Umbilical cord (tissue), 2 donors: ENCODE results near the gene BANP. TPM values are rescaled to one million over a fixed set of nuclear protein-coding genes. Genes with fewer than 3 reads are reported as not detected.
"Not testable (repeated sequence)": the region's sequence is repeated elsewhere in the genome, so short reads cannot be mapped to it uniquely, and the experiment has no call there.

ENCODE experiments used
- DNase-seq: peaks from one replicate; pipeline ENCODE4 v3.0.0-alpha.2; 2015; ENCODE audit warnings: low spot score
- total RNA-seq: library from RNA; depleted of rRNA; stranded (reverse); fragments of >200 nt; gene quantifications from one replicate; pipeline ENCODE4 v1.2.3, GENCODE V29; 2014; ENCODE audit warnings: low replicate concordance; ENCODE audit not compliant: insufficient read depth

BANP gene
- total RNA-seq, 1 donor from 2014 or later = 27.2 TPM

DNA sequence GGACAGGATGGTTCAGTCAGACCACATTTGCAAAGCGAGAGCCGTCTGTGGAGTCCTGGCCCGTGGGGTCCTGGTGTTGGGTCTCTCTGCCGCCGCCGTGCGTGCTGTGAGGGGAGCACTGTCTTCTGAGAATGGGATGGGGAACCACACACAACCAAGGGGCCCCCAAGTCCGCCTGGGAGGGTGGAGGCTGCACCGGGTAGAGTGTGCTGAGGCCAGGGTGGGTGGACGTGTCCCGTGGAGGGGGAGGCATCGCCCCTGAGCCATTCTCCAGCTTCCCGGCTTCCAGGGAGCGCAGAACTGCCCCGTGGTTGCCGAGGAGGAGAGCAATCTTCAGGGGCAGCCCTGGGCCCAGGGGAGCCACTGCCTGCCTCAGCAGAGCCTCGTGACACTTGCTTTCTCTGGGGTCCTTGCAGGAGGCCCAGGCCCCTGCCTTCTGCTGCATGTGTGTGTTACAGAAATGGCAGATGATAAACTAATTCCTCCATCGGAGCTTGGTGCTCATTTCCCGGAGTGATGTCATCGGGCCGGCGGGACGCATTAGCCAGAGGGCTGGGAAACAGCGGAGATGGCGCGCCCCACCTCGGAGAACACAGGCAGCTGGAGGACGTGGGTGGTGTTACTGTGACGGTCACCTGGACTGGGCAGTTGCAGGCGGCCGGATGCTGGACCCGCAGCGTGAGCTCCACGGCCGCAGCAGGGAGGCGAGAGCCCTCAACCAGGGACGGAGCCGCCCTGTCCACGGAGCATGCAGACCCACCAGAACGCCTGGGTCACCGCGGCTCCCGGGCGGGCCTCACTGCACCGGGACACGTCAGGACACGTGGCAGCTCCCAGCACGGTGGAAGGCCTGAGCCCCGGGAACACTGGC, 168.9 kb downstream of the BANP start:
- DNase-seq = not testable (repeated sequence)

DNA sequence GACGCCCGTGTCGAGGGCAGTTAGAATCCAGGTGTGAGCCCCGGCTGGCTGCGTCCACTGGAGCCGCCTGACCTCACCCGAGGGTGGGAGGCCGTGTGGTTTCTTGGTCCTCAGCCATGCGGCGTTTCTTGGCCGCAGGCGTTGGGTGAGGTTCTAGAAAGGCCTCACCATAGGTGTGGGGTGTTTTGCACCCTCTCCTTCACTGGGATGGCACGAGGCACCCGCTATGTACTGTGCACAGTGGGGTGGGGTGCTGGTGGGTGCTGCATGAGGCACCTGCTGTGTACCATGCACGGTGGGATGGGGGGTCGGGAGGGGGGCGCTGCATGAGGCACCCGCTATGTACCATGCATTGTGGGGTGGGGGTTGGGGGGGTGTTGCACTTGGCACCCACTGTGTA, 169.6 kb downstream of the BANP start:
- DNase-seq = no peak

DNA sequence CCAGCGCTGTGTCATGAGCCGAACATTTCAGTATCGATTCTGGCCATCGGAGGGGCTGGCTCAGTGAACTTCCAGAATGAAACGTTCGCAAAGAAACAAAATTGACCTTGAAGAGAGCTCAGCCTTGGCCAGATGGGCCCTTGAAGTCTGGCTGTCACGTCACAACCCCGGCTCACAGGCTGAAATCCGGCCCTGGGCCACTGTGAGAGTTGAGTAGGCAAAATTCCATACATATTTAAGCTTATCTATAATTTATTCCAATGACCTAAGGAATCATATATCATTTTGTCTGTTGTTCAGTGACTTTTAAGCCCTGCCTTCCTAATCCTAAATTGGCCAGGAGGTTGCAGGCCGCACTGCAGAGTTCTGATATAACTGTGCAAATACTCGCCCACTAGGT, 170.2 kb downstream of the BANP start:
- peak; percentile 30 for DNase-seq

DNA sequence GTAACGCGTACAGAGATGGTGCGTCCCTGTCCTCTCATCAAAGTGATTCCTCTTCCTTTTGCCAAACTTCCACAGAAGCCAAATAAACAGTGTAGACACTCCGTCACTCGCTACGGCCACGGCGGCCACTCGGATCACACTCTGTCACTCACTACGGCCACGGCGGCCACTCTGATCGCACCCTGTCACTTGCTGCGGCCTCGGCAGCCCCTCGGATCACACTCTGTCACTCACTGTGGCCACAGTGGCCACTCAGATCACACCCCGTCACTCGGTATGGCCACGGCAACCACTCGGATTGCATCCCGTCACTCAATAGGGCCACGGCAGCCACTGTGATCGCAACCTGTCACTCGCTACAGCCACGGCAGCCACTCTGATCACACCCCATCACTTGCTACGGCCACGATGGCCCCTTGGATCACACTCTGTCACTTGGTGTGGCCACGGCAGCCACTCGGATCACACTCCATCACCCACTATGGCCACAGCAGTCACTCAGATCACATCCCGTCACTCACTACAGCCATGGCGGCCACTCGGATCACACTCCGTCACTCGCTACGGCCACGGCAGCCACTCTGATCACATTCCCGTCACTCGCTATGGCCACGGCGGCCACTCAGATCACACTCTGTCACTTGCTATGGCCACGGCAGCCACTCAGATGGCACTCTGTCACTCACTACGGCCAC, 170.8 kb downstream of the BANP start:
- DNase-seq = no peak

Other genes starting within 250 kb of the BANP start
- 35.9 TPM for gene KLHDC4, start 185.4 kb upstream of the BANP start, total RNA-seq
- 4.3 TPM for gene SLC7A5, start 81.9 kb upstream of the BANP start, total RNA-seq
- gene CA5A, start 14.9 kb upstream of the BANP start, total RNA-seq = 0.72 TPM